K562 (cell line): ENCODE measurements around the gene YJU2. TPM values are rescaled to one million over a fixed set of nuclear protein-coding genes. Genes with fewer than 3 reads are reported as not detected.

ENCODE experiments used
- FOXK2 ChIP-seq, 2 experiments: fragments of 450-650 bp; IDR thresholded peaks in 1 of 2; conservative IDR thresholded peaks in 1 of 2; 2 replicates each; pipeline ENCODE4 v1.6.1; 2016; ENCODE audit warnings: low read depth in 2 of 2, mild to moderate bottlenecking in 1 of 2
- RERE ChIP-seq: sonication (generic); formaldehyde crosslinking; IDR thresholded peaks from 2 replicates; pipeline ENCODE4 v1.8.0; 2023; ENCODE audit warnings: missing genetic modification reagents, mild to moderate bottlenecking, borderline replicate concordance
- TAF7 ChIP-seq: fragments of 450-650 bp; IDR thresholded peaks from 2 replicates; pipeline ENCODE4 v1.6.1; 2016; ENCODE audit warnings: missing genetic modification characterization, missing compliant biosample characterization
- ZFP30 ChIP-seq: fragments of 250-450 bp; sonication (Bioruptor Pico); IDR thresholded peaks from 2 replicates; pipeline ENCODE4 v1.8.0; 2022; ENCODE audit warnings: moderate library complexity, mild to moderate bottlenecking, inconsistent platforms, borderline replicate concordance
- ZNF280B ChIP-seq: fragments of 250-450 bp; sonication (Bioruptor Pico); IDR thresholded peaks from 2 replicates; pipeline ENCODE4 v1.5.1; 2021; ENCODE audit warnings: mild to moderate bottlenecking
- ZNF407 ChIP-seq: fragments of 450-650 bp; IDR thresholded peaks from 2 replicates; pipeline ENCODE4 v1.6.1; 2016; ENCODE audit warnings: low read depth
- polyA plus RNA-seq, 8 experiments: library from polyadenylated mRNA; depleted of rRNA in 4 of 8; stranded (reverse) in 5 of 8; unstranded in 3 of 8; fragments of >200 nt; fragmentation: Nextera tagmentation in 2 of 8; fragmentation: Illumina TruSeq in 1 of 8; extraction: Ambion mirVana in 2 of 8; extraction: Trizol in 1 of 8; gene quantifications; 2 replicates each; pipeline versions ENCODE4 v1.2.1 to v1.2.3, GENCODE V29; 2011 to 2014; ENCODE audit warnings: inconsistent platforms in 1 of 8, missing spikeins in 1 of 8
- total RNA-seq, 7 experiments: library from RNA; depleted of rRNA in 6 of 7; stranded (reverse); fragments of >200 nt in 6 of 7; fragmentation: Illumina TruSeq in 2 of 7; extraction: Trizol in 2 of 7; gene quantifications; 2 replicates each; pipeline versions ENCODE4 v1.2.1 to v1.2.3, GENCODE V29; 2011 to 2021; ENCODE audit warnings: low replicate concordance in 1 of 7

Gene YJU2
- total and polyA plus RNA-seq, 9 of the 15 experiments (the other 6 are each of a cell fraction or from before 2014, with no cell fraction given): 0.41 to 34.9 (median 19.3) TPM

GRCh38 chr19:4220188-4220587, 26.7 kb upstream of the YJU2 start (continued):
- no peak for TF ChIP-seq ZFP30
- no peak for TF ChIP-seq ZNF407
- no peak for TF ChIP-seq RERE (CRISPR knock-in tag)
- TF ChIP-seq TAF7 (tag): no peak
- TF ChIP-seq ZNF280B: no peak
- TF ChIP-seq FOXK2 (conservative IDR thresholded peaks at IDR 0.05 in 1 of 2, IDR thresholded peaks at IDR 0.05 in 1 of 2; ENCODE audit: low read depth in 2 of 2): no peak
